HG03378 (cell line): Measurements from ENCODE around the gene OLFML2B.
"Not testable (repeated sequence)": the region's sequence is repeated elsewhere in the genome, so short reads cannot be mapped to it uniquely, and the experiment has no call there.

ENCODE experiments used
- ATAC-seq: cut with Tn5 transposase; IDR thresholded peaks from one replicate; pipeline ENCODE4 v1.9.1; 2021; ENCODE audit warnings: mild to moderate bottlenecking, moderate library complexity; ENCODE audit not compliant: unreplicated experiment

The OLFML2B gene

DNA sequence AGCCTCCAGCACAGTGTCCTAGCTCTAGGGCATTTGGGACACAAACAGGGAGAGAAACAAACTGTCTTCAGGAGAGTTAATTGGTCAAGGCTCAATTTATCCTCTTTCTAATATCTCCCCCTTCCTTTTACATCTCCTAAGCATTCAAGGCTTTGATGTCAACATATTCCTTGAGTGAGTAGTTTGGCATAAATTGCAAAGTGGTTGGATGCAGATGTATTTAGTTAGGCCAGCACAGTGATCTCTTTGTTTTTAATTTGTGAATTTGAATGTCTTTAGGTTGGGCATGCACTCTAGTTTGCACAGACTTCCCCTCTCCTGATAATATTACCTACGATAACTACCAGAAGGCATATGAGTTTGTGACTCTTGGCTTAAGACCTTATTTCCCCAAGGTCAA, 12.5 kb upstream of the OLFML2B start:
- no peak for ATAC-seq

DNA sequence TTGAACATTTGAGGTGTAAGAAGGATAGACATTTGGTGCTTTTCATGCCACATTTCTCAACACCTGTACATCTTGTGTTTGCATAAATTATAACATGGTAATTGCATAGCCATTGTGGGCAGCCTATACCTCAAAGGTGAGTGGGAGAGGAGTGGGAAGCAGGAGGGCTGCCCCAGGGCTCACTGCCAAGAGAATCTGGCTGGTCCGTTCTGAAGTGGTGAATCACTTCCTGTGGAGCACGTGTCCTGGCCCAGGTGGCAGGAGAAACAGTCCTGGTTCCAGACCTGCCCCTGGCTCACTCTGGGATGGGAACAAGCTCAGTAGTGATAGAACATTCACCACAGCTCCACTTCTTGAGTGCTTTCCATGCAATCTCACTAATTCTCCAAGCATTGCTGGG, 11.6 kb upstream of the OLFML2B start:
- ATAC-seq, result no peak

DNA sequence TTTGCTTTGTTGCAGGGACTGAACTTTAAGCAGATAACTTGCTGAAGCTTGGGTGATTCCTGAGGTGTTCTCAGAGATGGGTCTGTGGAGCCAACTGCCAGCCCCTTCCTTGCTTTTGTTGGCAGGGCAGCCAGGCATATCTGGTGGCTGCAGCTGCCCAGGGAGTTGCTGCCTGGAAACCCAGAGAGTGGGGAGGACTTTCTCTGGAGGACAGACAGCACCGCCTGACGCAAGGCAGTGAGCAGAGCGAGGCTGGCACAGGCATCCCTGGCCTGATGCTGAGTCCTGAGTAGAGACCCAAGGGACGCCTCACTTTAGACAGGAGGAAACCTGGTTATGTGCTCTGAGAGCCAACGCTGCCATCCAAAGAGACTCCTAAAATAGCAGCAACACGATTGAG, 9.8 kb upstream of the OLFML2B start:
- no peak for ATAC-seq

DNA sequence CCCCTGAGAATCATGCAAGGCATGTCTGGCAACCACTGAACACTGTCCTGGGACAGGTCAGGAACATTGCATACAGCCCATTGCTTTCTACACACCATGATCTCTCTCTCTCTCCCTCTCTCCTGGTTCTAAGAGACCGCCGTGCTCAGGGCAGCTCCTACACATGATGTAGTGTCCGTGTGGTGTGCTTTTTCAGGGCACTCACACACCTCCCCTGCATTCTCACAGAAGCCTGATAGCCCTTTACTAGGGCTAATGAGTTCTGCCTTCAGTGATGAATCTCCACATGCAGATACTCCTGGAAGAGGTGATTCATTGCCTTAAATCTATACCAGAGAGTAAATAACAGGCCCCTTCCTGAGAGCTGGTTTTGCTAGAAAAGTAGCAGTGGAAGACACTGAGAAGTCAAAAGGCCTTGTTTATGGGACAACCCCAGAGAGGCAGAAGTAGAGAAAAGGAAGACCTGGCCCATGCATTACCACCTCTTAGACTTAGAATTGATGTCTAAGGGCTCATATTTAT, 7.2 kb upstream of the OLFML2B start:
- no peak for ATAC-seq

DNA sequence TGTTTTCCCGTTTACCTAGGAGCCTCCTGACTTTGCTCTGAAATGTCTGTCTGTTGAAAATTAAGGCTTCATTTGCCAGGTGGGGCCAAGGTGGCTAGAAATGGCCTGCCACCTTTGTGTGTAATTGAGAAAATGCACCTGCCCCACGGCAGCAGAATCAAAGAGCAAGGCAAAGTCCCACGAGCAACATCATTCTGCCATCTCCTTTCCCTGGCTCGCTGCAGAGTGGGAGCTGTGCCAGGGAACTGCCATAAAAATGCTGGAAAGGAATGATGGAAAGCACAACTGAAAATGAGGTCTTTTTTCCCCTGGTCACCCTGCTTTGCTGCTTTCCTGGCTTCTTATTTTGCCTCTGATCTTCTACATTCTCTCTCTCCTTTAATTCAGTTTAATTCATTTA, 5.5 kb upstream of the OLFML2B start:
- ATAC-seq, result no peak

DNA sequence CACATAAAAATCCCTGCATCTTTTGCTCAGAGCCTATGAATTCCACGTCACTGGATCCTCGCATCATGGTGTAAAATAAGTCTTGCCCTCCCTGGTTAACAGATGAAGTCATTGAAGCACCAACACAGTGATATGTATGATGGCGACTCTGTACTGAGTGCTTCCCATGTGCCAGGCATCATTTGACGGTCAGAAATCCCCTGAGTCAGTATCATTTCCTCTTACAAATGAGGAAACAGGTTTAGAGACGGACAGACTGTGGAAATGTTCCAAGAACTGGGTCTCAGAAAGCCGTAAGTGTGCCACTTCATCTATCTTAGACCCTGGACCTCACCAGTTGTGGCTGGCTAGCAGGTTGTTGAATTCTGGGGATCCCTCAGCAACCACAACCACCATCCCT, 5.1 kb upstream of the OLFML2B start:
- peak; percentile 77 for ATAC-seq

DNA sequence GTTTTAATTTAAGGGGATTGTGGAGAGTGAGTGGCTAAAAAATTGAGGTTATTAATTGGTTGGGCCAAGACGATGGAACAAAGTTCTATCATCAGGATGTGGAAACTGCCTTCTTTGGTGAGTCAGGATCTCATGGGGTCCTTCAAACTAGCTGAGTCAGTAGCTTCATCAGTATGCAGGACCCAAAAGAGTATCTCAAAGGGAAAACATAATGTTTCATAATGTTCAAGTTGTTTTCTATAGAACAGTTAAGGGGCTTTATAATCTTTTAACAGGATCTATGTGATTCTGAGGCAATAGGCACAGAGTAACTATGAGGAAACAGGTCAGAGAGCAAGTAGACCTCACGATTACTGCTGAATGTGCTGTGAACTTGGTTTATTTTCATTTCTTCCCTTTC, 3.2 kb upstream of the OLFML2B start:
- ATAC-seq, result no peak

DNA sequence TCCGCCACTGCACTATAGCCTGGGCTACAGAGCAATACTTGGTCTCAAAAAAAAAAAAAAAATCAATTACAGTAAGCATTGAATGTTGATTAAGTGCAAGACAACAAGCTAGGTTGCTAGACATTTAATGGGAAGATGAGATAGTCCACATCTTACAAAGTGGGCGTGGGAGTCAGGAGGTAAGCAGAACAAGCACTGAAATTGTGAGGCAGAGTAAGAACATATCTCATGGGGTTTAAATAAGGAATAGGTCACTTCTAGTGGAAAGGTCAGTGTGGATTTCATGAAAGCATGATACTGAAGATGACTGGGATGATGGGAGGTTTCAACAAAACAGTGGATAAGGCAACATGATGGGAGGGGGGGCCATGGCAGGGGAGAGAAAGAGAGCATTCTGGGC, 1.9 kb upstream of the OLFML2B start:
- ATAC-seq, result no peak

DNA sequence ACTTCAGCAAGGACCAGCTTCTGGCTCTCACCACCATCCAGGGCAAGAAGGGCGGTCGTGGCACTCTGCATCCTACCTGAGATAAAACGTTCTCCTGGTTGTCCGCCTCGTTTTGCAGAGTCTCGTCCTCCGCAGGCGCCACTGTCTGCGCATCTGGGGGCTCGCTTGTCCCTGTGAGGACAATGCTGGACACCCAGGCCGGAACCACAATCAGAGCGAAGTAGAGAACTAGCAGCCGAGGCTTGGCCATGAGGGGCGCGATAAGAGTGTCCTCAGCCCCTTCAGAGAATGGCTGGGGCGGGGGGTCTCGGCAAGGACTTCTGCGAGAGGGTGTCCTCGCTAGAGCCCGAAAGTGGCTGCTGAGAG, 505 bp downstream of the OLFML2B start:
- ATAC-seq, result no peak

DNA sequence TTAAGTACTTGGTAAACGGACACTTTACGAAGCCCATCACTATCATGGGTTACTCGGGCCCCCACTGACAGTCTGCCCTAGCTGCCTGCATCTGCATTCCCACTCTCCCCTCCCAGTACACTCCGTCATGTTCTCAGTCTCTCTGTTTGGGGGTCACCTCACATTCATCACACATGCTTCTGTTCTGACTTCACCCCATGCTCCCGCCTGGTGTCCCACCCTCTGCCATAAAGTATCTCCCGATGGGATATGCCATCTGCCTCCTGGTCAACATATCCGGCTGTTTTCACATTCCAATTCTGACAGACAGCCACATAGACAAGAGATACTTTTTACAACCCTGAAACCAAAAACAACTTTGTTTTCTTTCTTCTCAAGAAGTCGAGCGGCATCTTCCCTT, 1.0 kb downstream of the OLFML2B start:
- no peak for ATAC-seq

DNA sequence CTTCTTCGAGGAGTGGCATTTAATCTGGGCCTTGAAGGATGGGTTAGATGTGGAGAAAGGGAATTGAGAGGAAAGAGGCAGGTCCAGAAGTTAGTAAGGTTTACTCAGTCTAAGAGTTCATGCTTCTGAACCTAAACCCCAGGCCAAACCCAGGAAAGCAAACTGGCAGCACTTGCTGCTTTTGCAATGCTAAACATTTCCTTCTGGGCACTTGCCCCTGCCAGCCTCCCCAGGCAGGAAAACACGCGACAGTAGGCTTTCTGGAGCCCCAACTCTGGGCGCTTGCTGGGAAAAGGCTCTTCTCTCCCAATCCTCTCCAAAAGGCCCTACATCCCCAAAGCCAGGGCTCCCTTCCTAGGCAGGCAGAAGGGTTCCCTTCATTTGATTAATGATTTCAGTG, 2.5 kb downstream of the OLFML2B start:
- no peak for ATAC-seq

DNA sequence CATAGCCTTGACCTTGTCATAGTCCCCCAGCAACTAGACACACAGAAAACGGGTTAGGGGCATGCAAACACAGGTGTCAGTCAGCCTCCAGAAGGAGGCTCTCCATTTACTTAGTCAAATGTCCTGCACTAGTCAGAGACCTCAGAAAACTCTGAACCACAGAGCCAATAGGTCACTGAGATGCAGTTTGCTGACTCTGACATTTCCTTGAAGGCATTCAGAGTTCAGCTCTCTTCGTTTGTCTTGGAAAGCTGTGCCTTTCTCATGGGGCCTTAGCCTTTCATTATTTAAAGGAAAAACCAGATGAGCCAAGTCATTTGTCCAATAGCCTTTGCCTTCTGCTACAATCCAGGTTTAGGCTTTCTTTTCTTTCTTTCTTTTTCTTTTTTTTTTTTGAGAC, 3.5 kb downstream of the OLFML2B start:
- ATAC-seq, result no peak

DNA sequence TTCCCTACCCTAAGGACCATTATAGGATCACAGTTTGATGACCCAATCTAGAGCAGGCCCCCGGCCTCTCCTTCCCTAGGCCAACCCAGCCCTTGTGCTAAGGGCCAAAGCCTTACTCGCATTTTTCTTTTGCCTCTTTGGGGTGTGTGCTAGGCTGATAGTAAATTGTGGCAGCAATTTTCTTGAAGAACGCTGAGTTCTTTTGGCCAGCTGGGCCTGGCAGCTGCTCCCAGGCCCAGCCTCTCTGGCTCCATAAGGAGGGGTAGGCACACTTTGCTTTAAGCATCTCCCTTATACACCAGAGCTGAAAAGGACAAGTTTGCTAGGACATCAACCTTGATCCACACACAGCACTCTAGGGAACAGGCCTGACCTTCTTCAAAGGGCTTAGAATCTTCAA, 4.2 kb downstream of the OLFML2B start:
- no peak for ATAC-seq

DNA sequence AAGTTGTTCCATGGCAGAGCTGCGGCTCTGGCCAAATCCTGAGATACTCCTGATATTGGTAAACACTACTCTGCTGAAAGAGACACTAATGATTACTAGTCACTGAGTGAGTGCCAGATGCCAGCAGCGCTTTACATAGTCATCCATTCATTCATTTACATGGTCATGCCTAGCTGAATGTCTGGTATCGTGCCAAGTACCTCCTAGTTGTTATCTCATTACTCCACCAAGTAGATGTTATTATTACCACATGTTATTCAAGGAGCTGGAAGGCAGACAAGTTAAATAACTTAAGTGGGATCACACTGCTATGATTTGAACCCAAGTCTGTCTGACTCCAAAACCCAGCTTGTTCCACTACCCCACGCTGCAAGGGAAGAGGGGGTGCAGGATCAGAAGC, 4.7 kb downstream of the OLFML2B start:
- ATAC-seq, result no peak

DNA sequence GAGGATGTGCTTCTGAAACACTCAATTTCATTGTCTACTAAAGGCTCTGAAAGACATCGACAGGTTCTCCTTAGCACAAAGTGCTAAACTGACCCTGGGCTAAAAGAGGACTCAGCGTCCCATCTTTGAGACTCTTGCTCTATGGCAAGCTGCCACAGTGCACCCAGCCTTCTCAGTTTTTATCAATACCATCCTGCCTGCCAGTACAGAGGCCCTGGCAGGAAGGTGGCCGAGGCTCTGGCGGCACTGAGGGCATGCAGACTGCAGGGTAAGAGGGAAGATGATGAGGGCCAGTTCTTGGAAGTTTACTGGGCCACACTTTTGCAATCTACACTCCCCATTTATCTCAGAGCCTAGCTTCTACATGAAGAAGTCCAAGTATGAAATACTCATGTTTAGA, 5.3 kb downstream of the OLFML2B start:
- ATAC-seq, result no peak

DNA sequence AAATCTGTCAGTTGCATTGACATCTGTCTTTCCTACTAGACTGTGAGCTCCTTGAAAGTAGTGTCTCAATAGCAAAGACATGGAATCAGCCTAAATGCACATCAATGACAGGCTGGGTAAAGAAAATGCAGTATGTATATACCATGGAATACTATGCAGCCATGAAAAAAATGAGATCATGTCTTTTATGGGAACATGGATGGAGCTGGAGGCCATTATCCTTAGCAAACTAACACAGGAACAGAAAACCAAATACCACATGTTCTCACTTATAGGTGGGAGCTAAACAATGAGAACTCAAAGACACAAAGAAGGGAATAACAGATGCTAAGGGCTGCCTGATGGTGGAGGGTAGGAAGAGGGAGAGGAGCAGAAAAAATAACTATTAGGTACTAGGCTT, 5.9 kb downstream of the OLFML2B start:
- not testable (repeated sequence) for ATAC-seq

DNA sequence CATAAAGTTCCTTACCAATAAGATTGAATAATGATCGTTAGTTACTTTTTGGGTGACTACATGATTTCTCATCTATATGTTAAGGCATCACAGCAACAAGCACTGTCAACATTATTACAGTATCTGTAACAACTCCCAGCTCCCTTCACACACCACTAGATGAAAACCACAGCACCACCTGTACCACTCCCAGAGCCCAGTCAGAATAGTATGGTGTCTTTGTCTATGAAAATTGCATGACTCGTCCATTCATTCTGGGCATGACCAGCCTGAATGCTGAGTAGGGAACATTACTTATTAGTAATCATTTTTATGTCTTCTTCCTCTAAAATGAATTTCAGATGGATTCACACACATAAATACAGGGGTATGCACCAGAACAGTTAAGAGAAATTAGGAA, 7.0 kb downstream of the OLFML2B start:
- ATAC-seq, result no peak

DNA sequence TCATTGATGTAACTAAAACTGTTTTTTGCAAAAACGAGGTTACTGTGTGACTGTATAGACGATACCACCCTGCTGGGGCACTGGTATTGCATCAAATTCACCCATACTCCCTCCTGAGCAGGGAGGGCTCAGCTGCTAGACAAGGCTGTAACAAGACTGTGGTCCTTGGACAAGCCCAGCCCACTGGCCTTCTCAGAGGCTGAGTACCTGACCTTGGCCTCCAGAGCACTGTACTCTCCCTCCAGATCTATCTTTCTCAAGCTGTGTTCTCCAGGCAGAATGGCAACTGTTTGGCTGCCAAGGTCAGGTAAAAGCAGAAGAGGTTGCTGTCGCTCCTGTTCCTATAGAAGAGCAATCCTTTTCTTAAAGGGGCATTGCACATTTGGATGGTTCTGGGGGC, 8.5 kb downstream of the OLFML2B start:
- no peak for ATAC-seq

DNA sequence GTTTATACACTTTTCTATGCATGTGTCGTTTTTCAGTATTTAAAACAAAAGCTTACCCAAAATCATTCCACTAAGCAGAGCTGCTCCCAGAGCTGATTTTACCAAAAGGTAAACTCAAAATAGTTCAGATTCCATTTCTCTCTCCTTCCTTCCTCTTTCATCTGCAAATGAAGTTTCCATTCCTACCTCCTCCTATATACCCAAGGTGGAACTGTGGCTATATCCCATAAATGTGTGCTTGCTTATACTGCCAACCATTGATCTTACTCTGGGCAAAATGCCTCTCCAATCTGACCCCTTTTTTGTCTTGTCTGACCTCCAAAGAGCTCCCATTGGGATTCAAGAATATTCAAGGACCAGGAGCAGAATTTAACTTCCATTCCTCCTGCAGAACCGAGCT, 9.5 kb downstream of the OLFML2B start:
- ATAC-seq, result no peak

DNA sequence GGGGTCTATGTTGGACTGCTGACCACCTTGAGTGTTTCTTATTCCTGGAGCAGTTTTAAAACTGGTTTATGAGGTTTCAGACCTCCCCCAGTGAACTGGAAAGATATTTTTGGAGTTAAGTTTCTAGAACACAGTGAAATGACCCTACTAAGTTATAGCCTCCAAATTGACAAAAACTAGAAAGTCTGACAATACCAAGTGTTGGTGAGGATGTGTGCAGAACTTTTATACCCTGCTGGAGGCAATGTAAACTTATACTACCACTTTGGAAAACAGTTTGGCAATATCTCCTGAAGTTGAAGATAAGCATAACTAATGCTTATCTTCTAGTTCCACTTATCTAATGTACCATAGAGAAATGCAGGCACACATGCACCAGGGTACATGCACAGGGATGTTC, 10.4 kb downstream of the OLFML2B start:
- ATAC-seq, result no peak

DNA sequence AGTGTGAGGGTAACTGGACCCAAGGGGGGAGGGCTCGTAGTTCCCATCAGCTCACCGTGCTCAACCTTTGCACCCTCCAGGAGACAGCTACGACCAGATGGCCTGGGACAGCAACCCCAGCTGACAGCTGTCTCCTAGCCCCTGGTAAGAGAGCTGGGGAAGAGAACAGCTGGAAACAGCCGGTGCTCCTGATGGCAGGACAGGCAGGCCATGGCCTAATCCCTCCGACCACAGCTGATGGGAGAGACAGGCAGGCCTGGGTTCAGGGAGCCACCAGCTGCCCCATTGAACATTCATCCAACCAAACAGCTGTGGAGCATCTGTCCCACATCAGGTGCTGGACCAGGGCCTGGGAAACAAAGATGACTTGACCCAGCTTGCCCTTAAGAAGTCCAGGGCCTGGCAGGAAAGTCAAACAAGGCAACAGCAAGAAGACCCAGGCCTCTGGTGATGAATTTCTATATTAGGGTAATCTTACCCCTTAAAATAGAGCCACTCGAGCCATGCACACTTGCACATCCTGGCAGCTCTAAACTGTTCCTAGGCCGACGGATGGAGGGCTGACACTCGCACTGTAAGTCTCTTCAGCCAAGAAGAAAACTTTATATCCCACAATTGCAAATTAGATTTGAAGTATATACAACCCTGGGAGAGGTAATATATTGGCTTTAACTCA, 12.2 kb downstream of the OLFML2B start:
- ATAC-seq, result no peak

DNA sequence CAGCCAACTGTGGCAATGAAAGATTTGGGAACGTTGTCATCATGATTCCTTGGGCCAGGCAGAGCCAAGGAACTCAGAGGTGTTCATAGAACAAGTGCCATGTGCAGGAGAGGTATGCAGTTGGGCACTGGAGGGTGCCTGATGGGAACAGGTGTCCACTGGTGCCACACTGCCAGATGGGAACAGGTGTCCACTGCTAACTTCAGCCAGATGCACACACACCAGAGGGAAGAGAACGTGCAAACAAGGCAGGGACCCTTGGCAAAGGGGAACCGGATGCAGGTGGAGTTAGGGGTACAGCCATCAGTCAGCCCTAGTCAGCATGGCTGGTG, 13.5 kb downstream of the OLFML2B start:
- ATAC-seq, result no peak

DNA sequence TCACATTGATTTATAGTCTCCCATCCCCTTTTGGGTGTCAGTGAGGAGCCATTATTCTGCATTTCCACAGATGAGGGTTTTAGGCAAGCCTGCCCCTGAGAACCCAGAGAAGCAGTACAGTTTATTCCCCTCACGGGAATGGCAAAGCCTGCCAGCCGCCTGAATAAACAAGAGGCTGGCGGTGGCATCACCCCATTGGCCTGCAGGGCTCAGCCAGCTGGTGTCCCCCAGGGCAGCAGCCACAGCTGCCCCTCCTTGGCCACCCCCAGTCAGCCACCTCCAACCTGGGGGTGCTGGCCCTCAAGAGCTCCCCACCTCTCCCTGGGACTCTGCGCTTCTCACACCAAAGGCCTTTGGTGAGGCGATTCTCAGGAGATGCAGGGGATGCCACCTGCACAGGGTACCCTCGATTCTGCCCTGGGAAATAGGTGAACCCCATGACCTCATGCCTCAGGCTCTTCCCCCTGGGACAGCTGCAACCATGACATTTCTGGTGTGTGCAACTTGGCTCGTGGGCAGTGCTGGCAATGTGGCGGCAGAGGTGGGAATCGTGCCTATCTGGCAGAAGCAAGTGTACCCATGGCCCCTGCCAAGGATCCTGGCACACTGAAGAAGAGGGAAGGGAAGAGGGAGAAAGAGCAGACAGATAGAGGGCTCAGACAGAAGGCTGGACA, 14.0 kb downstream of the OLFML2B start:
- ATAC-seq, result no peak
